Lower lobe of right lung (tissue), 2 donors: ENCODE data around the gene MAML3. TPM values are rescaled to one million over a fixed set of nuclear protein-coding genes. Genes with fewer than 3 reads are reported as not detected.

ENCODE experiments used
- ATAC-seq, 2 donors: fragments of 200-7000 bp; cut with Tn5 transposase; one replicate each; pipeline ENCODE4 v1.9.1; 2020 to 2022; ENCODE audit warnings: mild to moderate bottlenecking in 2 of 2, moderate library complexity in 2 of 2
- DNase-seq: peaks from one replicate; pipeline ENCODE4 v3.0.0-alpha.2; 2020
- H3K27ac ChIP-seq: fragments of 200-600 bp; one replicate; pipeline ENCODE4 v1.8.0; 2022
- H3K27me3 ChIP-seq: fragments of 200-600 bp; one replicate; pipeline ENCODE4 v1.8.0; 2022; ENCODE audit warnings: low read depth
- H3K36me3 ChIP-seq: fragments of 200-600 bp; one replicate; pipeline ENCODE4 v1.8.0; 2022; ENCODE audit warnings: mild to moderate bottlenecking
- H3K4me1 ChIP-seq: fragments of 200-600 bp; one replicate; pipeline ENCODE4 v1.8.0; 2022
- H3K4me3 ChIP-seq: fragments of 200-600 bp; one replicate; pipeline ENCODE4 v1.8.0; 2022; ENCODE audit warnings: mild to moderate bottlenecking
- H3K9me3 ChIP-seq: fragments of 200-600 bp; one replicate; pipeline ENCODE4 v1.8.0; 2022
- intact Hi-C: fragments of 100-400 bp; cut with DNase I; formaldehyde crosslinking; loops from one replicate; pipeline ENCODE4 v1.11.0; 2022
- total RNA-seq: library from RNA; stranded (reverse); fragmentation: NEBNext Ultra II Directional; extraction: Animal tissue kit (Norgen Biotek cat#: 25700); gene quantifications from one replicate; pipeline ENCODE4 v1.2.1, GENCODE V29; 2021
- TF ChIP-seq, protein P1 (sequence below): fragments of 200-600 bp; IDR thresholded peaks from one replicate; pipeline ENCODE4 v1.8.0; 2022; ENCODE audit warnings: antibody characterized with exemption, mild to moderate bottlenecking
- donor health status: DM: no; HTN: yes; CAD: no; lungs with severe emphysema.

MAML3 gene
- total RNA-seq, 1 donor from 2014 or later, result 12.5 TPM

DNA sequence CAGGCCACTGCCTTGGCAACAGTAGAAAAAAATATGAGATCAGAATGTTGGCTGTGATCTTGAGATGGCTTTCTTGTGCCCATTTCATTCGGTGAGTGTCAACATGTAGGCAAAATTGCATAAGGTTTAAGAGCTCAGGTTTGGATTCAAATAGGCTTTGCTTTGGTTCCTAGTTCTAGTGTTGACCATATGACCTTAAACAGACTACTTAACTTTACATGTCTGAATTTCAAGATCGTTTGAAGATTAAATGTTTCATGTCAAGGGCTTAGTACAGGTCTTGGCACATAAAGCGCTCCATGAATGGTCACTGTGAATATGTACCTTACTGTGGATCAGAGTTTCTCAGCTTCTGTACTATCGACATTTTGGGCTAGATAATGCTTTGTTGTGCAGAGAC, 284.2 kb downstream of the MAML3 start:
- no peak overlapping the region for H3K27ac ChIP-seq
- TF ChIP-seq, protein P1, sequence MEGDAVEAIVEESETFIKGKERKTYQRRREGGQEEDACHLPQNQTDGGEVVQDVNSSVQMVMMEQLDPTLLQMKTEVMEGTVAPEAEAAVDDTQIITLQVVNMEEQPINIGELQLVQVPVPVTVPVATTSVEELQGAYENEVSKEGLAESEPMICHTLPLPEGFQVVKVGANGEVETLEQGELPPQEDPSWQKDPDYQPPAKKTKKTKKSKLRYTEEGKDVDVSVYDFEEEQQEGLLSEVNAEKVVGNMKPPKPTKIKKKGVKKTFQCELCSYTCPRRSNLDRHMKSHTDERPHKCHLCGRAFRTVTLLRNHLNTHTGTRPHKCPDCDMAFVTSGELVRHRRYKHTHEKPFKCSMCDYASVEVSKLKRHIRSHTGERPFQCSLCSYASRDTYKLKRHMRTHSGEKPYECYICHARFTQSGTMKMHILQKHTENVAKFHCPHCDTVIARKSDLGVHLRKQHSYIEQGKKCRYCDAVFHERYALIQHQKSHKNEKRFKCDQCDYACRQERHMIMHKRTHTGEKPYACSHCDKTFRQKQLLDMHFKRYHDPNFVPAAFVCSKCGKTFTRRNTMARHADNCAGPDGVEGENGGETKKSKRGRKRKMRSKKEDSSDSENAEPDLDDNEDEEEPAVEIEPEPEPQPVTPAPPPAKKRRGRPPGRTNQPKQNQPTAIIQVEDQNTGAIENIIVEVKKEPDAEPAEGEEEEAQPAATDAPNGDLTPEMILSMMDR, result no peak
- H3K27me3 ChIP-seq, result no peaks in the 10 kb centered on the region
- no peaks in the 10 kb centered on the region for H3K9me3 ChIP-seq
- no peak overlapping the region for H3K4me3 ChIP-seq
- H3K4me1 ChIP-seq, result peaks cover 14% of the 10 kb centered on the region
- intact Hi-C loops, result no loop called here
- DNase-seq (no peak), ATAC-seq (peak; percentile 75 to 79)
- H3K36me3 ChIP-seq, result no peaks in the 10 kb centered on the region

- Histone ChIP-seq H3K27ac (no peak overlapping the region), H3K4me3 (no peak overlapping the region), H3K27me3 (no peaks in the 10 kb centered on the region), H3K36me3 (no peaks in the 10 kb centered on the region), H3K9me3 (no peaks in the 10 kb centered on the region), H3K4me1 (no peaks in the 10 kb centered on the region)
- ATAC-seq (no peak), DNase-seq (no peak)
- intact Hi-C loops, result no loop called here
- TF ChIP-seq, protein P1, result no peak
These were observed 287.6 kb downstream of the MAML3 start for GRCh38 chr4:139866276-139866962.

- ATAC-seq (no peak), DNase-seq (no peak)
- H3K27me3 ChIP-seq, result no peaks in the 10 kb centered on the region
- intact Hi-C loops, result no loop called here
- H3K36me3 ChIP-seq, result no peaks in the 10 kb centered on the region
- H3K27ac ChIP-seq, result no peak overlapping the region
- H3K4me3 ChIP-seq, result no peak overlapping the region
- TF ChIP-seq, protein P1, result no peak
- H3K9me3 ChIP-seq, result no peaks in the 10 kb centered on the region
- H3K4me1 ChIP-seq, result no peaks in the 10 kb centered on the region
These were observed 288.4 kb downstream of the MAML3 start for GRCh38 chr4:139865537-139865936.

GRCh38 chr4:139863531-139863930, 290.5 kb downstream of the MAML3 start:
- no peaks in the 10 kb centered on the region for H3K36me3 ChIP-seq
- intact Hi-C loops, result no loop called here
- no peak overlapping the region for H3K4me3 ChIP-seq
- no peak for DNase-seq
- no peaks in the 10 kb centered on the region for H3K27me3 ChIP-seq
- H3K27ac ChIP-seq, result no peak overlapping the region
- no peaks in the 10 kb centered on the region for H3K9me3 ChIP-seq
- TF ChIP-seq, protein P1, result no peak
- H3K4me1 ChIP-seq, result no peaks in the 10 kb centered on the region
- no peak for ATAC-seq

DNA sequence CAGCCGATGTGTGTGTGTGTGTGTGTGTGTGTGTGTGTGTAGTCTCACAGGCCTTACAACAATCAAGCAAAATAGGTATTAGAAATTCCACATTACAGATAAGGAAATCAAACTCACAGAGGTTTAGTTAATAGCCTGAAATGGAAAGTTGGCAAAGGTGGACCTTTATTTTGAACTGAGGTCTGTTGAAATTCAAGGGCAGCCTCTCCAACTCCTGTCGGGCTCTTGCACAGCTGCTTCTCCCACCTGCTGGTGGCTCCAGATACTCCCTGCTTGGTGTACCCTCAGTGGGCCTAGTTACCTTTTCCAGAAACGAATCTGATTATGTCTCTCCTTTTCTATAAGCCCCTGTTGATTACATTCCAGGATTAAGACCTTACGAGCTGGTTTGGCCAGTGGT, 292.5 kb downstream of the MAML3 start:
- intact Hi-C loops, result no loop called here
- H3K4me1 ChIP-seq, result no peaks in the 10 kb centered on the region
- no peak overlapping the region for H3K27ac ChIP-seq
- H3K36me3 ChIP-seq, result no peaks in the 10 kb centered on the region
- H3K27me3 ChIP-seq, result no peaks in the 10 kb centered on the region
- TF ChIP-seq, protein P1, result no peak
- H3K9me3 ChIP-seq, result no peaks in the 10 kb centered on the region
- no peak overlapping the region for H3K4me3 ChIP-seq
- ATAC-seq (no peak), DNase-seq (no peak)
